ENCODE data around the gene KCNA5.

Gene KCNA5

GRCh38 chr12:5027046-5027821 is 16.4 kb upstream of the KCNA5 start:
- no peak for DNase-seq (ENCODE audit: low read depth)

DNA sequence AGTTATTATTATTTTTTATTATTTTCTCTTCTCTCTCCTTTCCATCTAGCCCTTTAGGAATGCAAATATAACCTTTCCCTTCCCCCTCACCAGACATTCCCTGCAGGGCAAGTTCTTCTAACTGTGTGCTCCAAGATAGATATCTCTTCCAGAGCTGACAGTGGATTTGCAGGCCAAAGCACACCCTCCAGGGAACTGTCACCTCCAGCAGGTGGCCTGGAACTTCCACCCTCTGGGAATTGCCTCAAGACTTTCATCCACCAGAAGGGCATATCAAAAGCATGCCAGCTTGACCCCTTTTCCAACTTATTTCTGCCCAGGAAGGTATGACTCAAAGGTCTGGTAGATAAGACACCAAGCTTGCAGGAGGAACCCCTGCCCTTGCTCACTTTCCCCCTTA is 13.6 kb upstream of the KCNA5 start:
- no peak for DNase-seq (ENCODE audit: low read depth)

DNA sequence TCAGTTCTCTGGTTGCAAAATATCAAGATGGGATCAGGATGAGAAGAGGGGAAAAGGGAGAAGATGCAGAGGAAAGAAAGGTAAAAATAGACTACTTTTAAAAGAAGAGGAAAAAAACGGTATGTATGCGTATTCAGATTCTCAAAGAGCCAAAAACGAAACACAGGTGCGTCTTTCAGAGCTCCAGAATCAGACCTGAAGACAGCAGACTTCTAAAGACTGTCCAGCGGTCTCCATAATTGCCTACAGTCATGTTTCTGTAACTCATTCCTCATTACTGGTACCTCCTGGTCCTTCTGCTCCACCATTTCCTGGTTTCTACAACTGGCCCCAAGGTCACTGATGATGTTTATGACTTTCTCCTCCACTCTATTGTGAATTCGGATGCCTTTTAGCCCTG is 12.4 kb upstream of the KCNA5 start:
- no peak for DNase-seq (ENCODE audit: low read depth)

GRCh38 chr12:5031958-5032357 is 11.7 kb upstream of the KCNA5 start:
- DNase-seq (ENCODE audit: low read depth), result no peak

GRCh38 chr12:5032821-5033220 is 10.9 kb upstream of the KCNA5 start:
- no peak for DNase-seq (ENCODE audit: low read depth)

- DNase-seq (ENCODE audit: low read depth), result no peak
These were observed 9.8 kb upstream of the KCNA5 start for GRCh38 chr12:5033883-5034282.

- no peak for DNase-seq (ENCODE audit: low read depth)
These were observed 9.1 kb upstream of the KCNA5 start for GRCh38 chr12:5034603-5035002.

DNA sequence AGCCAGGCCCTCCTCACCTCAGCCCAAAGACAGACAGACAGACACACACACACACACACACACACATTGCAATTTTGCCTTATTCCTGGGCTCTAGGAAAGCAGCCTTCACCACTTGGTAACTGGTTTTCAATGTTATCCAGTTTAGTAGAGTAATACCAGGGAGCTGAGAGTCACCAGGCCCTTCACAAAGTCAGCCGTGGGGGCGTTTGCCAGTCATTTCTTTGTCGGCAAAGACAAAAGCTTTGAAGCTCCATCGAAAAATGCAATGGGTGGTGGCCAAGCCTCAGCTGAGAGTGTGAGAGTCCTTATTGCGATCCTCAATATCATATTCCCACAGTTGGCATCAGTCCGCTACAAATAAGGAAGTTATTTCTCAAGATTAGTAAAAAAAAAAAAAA is 8.1 kb upstream of the KCNA5 start:
- no peak for DNase-seq (ENCODE audit: low read depth)

GRCh38 chr12:5036031-5036430 is 7.6 kb upstream of the KCNA5 start:
- DNase-seq (ENCODE audit: low read depth), result no peak

GRCh38 chr12:5037795-5038357 is 5.8 kb upstream of the KCNA5 start:
- no peak for DNase-seq (ENCODE audit: low read depth)

DNA sequence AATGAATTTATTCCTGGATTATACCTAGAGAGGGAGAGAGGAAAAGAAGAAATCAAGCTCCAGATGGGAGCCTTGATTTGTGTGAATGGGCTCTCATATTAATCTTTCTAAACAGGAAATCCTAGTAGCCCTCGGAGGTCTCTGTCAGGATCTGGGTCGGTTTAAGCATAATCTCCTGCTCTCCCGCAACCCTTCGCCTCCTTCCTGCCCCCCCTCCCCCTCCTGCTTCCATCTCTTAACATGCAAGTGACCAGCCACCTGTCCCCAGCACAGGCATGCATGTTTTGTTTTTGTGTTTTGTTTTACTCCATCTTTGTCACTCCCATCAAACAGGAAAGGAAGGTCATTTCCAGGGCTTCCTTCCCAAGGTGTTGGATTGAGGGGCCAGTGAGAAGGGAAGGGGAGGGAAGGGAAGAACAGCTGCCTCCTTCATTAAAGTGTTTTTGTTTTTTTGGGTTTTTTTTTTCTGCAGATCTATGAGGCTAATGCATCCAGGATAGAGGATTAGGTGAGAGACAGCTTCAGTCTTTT is 4.8 kb upstream of the KCNA5 start:
- no peak for DNase-seq (ENCODE audit: low read depth)

DNA sequence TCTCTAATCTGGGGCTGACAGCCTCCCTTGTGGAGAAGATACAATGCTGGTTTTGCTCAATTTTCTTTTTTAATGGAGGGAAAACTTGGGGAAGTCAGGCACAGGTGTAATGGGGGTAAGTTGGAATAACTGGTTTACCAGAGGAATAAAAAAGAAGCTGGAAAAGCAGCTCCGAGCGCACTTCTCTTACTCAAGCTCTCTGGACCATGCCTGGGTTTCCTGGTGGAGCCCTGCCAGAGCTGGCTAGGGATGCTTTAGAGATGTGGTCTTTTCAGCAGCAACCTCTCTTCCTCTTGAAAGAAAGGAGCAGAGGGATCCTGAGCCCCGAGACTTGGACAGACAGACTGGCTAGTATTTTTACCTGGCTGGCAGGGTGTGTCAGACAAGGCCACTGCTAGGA is 3.9 kb upstream of the KCNA5 start:
- no peak for DNase-seq (ENCODE audit: low read depth)

DNA sequence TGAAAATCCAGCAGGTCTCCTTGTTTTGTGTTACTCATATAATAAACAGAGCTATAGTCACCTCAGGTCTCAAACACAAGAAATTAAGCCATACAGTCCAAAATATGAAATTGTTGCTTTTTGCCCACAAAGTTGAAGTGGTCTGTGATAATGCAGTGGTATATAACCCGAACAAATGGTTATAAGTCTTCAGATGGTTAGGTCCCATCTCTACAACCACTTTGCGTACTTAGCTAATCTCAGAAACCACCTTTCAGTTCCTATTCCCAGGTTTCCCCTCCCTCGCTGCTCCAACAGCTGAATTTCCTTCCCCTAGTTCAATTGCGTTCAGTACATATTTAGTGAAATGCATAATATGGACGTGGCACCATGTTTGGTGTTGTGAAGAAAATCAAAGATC is 3.3 kb upstream of the KCNA5 start:
- no peak for DNase-seq (ENCODE audit: low read depth)

GRCh38 chr12:5044420-5045295 is 979 bp downstream of the KCNA5 start:
- DNase-seq (ENCODE audit: low read depth), result no peak

GRCh38 chr12:5047094-5047493 is 3.4 kb downstream of the KCNA5 start:
- no peak for DNase-seq (ENCODE audit: low read depth)

- DNase-seq (ENCODE audit: low read depth), result no peak
These were observed 4.0 kb downstream of the KCNA5 start for GRCh38 chr12:5047729-5048128.

- no peak for DNase-seq (ENCODE audit: low read depth)
These were observed 6.9 kb downstream of the KCNA5 start for GRCh38 chr12:5050542-5050941.

- DNase-seq (ENCODE audit: low read depth), result no peak
These were observed 7.7 kb downstream of the KCNA5 start for GRCh38 chr12:5051334-5051733.

GRCh38 chr12:5051913-5052312 is 8.2 kb downstream of the KCNA5 start:
- DNase-seq (ENCODE audit: low read depth), result no peak

DNA sequence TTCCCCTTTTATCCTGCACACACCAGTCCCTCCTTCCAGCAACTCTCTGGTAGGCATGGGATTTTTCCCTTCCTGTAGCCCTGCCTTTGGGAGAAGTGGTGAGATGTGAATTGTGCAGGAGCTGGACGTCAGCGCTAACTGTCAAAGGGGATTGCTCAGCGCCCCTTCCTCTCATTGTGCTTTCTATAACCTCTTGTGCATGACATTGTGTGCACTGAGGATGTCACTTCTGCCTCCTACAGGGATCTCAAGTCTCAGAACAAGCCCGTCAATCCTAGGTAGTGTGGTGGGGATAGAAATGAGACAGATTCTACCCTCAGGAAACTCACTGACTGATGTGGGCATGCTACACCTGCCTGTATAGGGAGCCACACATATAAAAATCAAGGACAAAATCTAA is 8.7 kb downstream of the KCNA5 start:
- DNase-seq (ENCODE audit: low read depth), result no peak

DNA sequence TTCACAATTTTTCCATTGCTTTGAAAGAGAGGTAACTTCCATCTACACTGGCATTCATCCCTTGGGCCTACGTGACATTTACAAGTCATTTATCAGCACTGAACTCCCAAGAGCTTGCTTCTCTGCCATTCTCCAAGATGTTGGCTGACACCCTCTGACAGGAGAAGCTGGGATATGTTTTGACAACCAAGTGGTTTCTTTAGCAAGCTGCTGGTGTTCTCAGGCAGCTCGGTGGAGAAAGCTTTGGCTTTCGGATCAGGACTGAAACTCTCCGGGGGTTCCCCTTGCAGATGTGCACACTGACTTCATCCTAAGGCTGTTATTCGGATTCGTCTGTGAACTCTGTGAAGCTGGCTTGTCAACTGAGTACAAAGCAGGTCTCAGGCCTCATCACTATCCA is 15.7 kb downstream of the KCNA5 start:
- DNase-seq (ENCODE audit: low read depth), result no peak

DNA sequence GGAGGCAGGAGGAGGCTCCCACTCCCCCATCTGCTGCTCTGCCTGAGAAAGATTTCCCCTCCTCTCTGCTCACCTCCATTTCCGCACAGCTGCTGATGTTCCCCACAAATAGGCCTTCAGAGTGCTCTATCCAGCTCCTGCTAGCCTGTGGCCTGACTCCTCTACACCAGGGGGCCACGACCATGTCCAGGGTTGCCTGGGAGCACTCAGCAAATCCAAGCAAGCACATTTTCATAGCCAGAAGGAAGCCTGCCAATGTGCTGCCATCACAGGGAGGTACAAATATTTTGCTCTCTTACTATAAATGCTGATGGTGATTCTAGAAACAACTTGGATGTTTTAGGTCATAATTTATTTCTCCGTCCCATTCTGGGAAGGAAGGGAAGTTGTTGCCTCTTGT is 17.3 kb downstream of the KCNA5 start:
- no peak for DNase-seq (ENCODE audit: low read depth)

GRCh38 chr12:5063149-5063548 is 19.5 kb downstream of the KCNA5 start:
- no peak for DNase-seq (ENCODE audit: low read depth)
